CD4-positive, alpha-beta T cell treated with Interleukin-4 for 1 hour (primary cell): ENCODE data around the gene PXMP4.

Source experiments
- DNase-seq, 2 donors: peaks; one replicate each; pipeline ENCODE4 v3.0.0-alpha.2; 2020 to 2022

Gene PXMP4

GRCh38 chr20:33681288-33681687 is 38.8 kb downstream of the PXMP4 start:
- no peak for DNase-seq

GRCh38 chr20:33680686-33681085 is 39.4 kb downstream of the PXMP4 start:
- DNase-seq: no peak

GRCh38 chr20:33679758-33680485 is 40.2 kb downstream of the PXMP4 start:
- DNase-seq: peak; percentile 66 to 73

- no peak for DNase-seq
Measured at GRCh38 chr20:33677991-33678702, 42.0 kb downstream of the PXMP4 start.

GRCh38 chr20:33676652-33677645 is 43.2 kb downstream of the PXMP4 start:
- no peak for DNase-seq

DNA sequence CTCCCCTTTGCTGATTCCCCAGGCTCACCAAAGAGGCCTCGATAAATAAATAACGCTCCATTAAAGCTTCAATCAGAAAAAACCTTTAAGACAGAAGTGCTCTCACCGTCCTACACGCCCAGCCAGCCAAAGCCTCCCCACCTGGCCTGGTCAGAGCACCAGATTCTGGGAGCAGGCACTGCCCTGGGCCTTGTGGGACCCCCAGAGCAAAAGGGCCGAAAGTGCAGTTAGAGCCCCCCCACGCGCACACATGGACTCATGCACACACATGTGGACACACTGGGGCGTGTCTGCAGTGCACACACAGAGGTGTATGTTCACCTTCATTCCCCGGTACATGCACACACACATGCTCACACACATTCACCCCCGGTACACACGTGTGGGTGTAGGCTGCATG is 44.0 kb downstream of the PXMP4 start:
- no peak for DNase-seq

DNA sequence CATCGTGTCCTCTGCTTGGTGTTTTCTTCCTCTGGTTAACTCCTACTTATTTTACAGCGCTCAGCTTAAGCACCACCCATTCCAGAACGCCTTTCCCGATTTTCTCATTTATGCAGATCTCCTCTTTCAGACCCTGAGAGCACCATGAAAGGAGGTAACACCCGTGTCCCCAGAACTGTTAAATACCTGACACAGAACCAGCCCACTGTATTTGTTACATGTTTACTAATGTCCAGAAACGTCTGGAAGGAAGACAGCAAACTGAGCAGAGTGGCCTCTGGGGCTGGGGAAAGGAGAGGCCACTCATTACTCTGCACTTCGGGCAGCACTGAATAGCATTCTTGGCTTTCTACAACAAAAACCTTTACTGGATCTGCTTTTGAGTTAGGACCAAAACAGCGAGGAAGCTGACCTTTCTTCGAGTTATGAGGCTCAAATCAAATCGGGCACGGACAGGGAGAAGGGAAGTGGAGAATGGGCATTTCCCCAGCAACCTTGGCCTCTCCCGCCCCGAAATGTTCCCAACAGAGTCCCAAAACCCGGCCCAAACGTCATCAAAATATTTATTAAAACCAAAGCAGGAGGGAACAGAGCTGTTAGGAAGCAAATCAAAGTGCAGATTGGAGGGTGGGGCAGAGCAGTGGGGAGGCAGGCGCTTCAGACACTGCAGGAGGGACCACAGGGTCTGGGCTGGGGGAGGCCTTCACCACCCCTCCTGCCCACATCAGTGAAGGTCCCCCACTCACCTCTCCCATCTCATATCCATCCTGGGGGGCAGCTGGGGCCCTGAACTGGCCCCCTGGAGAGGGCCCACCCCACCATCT is 44.8 kb downstream of the PXMP4 start:
- no peak for DNase-seq

DNA sequence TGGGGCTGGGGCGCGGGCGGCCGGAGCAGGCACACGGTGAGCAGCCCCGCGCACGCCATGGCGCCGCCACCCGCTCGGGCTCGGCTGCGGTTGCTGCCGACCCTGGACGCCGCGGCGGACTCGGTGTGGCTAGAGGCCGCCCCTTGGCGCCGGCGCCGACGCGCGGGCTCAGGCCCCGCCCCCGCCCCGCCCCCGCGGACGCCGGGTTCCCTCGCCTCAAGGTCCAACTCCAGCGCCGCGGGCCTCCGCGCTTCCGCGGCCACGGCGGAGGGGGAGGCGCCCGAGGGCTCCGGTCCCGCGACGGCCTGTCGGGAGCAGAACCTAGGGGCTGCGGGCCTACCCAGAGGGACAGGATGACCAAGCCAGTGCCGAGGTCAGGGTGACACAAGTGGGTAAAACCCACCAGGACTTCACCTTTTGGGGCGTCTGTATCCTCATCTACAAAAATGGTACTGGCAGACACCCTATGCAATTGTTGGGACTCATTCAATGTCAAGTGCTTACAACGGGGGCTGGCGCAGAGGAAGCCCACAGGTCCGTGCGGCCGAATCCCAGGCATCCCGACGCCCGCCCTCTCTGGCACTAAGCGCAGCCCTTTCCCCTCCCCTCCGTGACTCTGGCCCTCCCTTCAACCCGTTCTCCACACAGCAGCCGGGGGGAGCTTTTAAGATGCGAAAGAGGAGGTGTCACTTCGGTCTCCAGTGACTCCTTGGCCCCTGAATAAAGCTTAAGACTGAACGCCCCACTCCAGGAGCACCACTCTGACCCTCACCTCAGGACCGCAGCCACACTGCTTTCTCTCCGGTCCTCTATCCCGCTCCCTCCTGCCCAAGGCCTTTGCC is 45.6 kb downstream of the PXMP4 start, which contains the start of gene NECAB3:
TSS of gene NECAB3 (minus strand) at position 135 of the 842 bp plus-strand sequence. CDS start at position 59, 76 bp downstream.
- peak; percentile 62 to 70 for DNase-seq

- no peak for DNase-seq
Measured at GRCh38 chr20:33673410-33674293, 46.5 kb downstream of the PXMP4 start.

GRCh38 chr20:33673114-33673409 is 47.0 kb downstream of the PXMP4 start:
- no peak for DNase-seq

GRCh38 chr20:33672426-33673113 is 47.5 kb downstream of the PXMP4 start:
- no peak for DNase-seq

DNA sequence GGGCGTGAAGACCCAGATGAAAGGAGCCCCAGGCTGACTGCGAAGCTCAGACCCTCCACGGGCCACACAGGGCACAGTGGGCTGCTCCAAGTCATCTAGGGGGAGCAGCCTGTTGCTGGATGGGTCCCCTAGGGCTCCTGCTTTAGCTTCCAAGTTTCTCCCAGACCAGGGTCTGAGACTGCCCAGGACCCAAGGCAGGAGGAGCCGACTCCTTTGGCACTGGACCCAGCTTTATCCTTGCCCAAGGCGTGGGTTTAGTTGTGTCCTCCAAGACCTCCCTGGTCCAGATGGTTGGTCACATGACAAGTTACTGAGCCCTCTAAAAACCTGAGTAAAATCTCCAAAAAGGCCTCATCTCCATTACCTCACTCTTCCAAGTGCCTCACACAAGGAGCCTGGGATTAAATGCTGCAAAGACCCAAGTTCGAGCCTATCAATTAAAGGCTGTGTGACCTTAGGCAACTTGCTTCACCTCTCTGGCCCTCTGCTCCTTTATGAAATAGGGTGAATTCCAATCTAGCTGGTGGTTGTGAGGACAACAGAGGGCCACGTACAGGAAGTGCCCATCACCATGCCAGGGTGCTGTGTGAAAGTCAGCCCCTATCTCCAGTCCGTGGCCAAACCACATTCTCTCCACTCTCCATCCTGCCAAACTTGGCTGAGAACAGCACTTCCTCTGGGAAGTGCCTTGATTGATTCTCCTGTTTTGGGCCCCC is 48.4 kb downstream of the PXMP4 start:
- no peak for DNase-seq

GRCh38 chr20:33670715-33671499 is 49.2 kb downstream of the PXMP4 start:
- DNase-seq: no peak

DNA sequence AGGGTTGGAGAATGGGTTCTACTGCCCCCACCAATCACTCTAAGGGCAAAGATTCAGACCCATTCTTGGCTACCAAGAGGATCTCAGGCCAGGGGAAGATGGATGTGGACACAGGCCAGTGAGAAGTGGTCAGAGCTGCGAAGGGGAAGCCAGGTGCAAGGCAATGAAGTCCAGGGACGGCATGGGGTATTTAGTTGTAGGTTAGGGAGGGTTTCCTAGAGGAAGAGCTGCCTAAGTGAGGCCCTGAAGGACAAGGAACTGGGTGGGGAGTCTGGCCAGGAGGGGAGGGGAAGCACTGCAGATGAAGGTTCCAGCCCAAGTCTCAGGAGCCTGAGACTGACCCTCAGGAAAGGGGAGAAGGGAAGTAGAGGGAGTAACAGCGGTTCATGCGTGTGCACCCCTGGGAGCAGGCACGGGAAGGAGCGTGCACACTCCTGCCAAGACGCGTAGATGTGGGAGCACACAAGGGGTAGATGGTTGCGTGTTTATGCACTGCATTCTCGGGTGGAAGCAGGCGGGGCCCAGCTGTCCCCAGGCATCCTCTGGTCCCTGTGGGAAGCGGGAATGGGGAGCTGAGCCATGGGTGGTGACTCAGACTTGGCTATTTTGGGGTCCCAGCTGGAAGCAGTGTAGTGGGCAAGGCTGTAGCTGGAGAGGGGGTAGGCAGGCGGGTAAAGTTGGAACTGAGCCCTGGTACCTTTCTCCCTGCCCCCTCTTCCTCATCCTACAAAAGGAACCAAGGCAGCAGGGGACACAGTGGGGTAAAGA is 50.1 kb downstream of the PXMP4 start:
- no peak for DNase-seq

- no peak for DNase-seq
Measured at GRCh38 chr20:33669224-33669623, 50.9 kb downstream of the PXMP4 start.

- no peak for DNase-seq
Measured at GRCh38 chr20:33668466-33669155, 51.5 kb downstream of the PXMP4 start.
